Ovary (tissue), 10 donors: ENCODE data around the gene PPP1R15B. TPM values are rescaled to one million over a fixed set of nuclear protein-coding genes. Genes with fewer than 3 reads are reported as not detected.

Source experiments
- DNase-seq, 5 donors: peaks; one replicate each; pipeline ENCODE4 v3.0.0-alpha.2; 2019 to 2020
- H3K27ac ChIP-seq, 2 donors: fragments of 200-600 bp; one replicate each; pipeline versions ENCODE4 v1.5.1 to v1.8.0; 2019 to 2022
- H3K27me3 ChIP-seq: fragments of 200-600 bp; one replicate; pipeline ENCODE4 v1.8.0; 2022
- H3K36me3 ChIP-seq: fragments of 200-600 bp; sonication (generic); one replicate; pipeline ENCODE4 v1.5.1; 2019
- H3K4me1 ChIP-seq: one replicate; pipeline ENCODE4 v1.8.1; 2013; ENCODE audit warnings: mild to moderate bottlenecking, moderate library complexity; ENCODE audit not compliant: insufficient read depth
- H3K4me3 ChIP-seq: fragments of 200-600 bp; sonication (generic); one replicate; pipeline ENCODE4 v1.5.1; 2017
- H3K9me3 ChIP-seq, 2 donors: fragments of 200-600 bp in 1 of 2; sonication (generic) in 1 of 2; one replicate each; pipeline versions ENCODE4 v1.5.1 to v1.8.1; 2013 to 2019; ENCODE audit warnings: mild to moderate bottlenecking in 1 of 2, moderate library complexity in 1 of 2
- EP300 ChIP-seq: sonication (generic); formaldehyde crosslinking; IDR thresholded peaks from one replicate; pipeline ENCODE4 v1.6.1; 2017; ENCODE audit warnings: antibody characterized with exemption
- POLR2A ChIP-seq: fragments of 450-650 bp; IDR thresholded peaks from one replicate; pipeline ENCODE4 v1.6.1; 2017; ENCODE audit warnings: antibody characterized with exemption, mild to moderate bottlenecking, moderate library complexity
- WGBS, 3 donors: extraction: QIAGEN DNeasy Blood & Tissue Kit in 1 of 3; methylation state at CpG; one replicate each; pipeline versions ENCODE4 v1.1.5 to v1.1.7; 2013 to 2017; 5-methylcytosine and 5-hydroxymethylcytosine counted together
- intact Hi-C, 4 donors: fragments of 100-400 bp; cut with DNase I; formaldehyde crosslinking; loops; one replicate each; pipeline versions ENCODE4 v1.11.0 to v1.15.1; 2022 to 2023
- long read RNA-seq, 3 donors: library from polyadenylated mRNA in 2 of 3; unstranded in 2 of 3; transcript quantifications; one replicate each; pipeline ENCODE4 v2.0.0 and lab custom pipeline, GENCODE V29; 2021 to 2026
- polyA plus RNA-seq, 2 donors: library from polyadenylated mRNA; stranded (reverse); fragments of 200-250 nt in 1 of 2; fragments of 350-450 nt in 1 of 2; fragmentation: Illumina TruSeq in 1 of 2; extraction: RNeasy Lipid Tissue Mini Kit (QIAGEN cat#74804) in 1 of 2; gene quantifications; one replicate each; pipeline ENCODE4 v1.2.3, GENCODE V29; 2013 to 2014
- total RNA-seq, 7 donors: library from RNA; depleted of rRNA in 2 of 7; stranded (reverse); fragments of >200 nt in 2 of 7; fragmentation: NEBNext Ultra II Directional in 3 of 7; extraction: Animal tissue kit (Norgen Biotek cat#: 25700) in 3 of 7; gene quantifications; one replicate each; pipeline versions ENCODE4 v1.1.0 to v1.2.4, GENCODE V29; 2016 to 2023
- TF ChIP-seq, protein P1 (sequence below), 3 donors: fragments of 450-650 bp in 2 of 3; fragments of 200-600 bp in 1 of 3; IDR thresholded peaks; one replicate each; pipeline versions ENCODE4 v1.5.1 to v1.8.0; 2016 to 2022; ENCODE audit warnings: antibody characterized with exemption in 3 of 3, mild to moderate bottlenecking in 1 of 3
- donor health status: DM: no; HTN: no; CAD: no; lungs with moderate emphysema.
- donor health status: DM: no; HTN: no; CAD: no.
- donor health status: Bipolar disorder and iron deficiency.
- donor health status: DM: yes; HTN: yes; CAD: no.
- donor health status: DM: no; HTN: no; CAD: no.
- donor health status: DM: yes; HTN: yes; CAD: no.

The PPP1R15B gene
- total RNA-seq (10 to 100 TPM; 30.7 to 69.5 (median 49.5) TPM), polyA plus RNA-seq (10 to 100 TPM; 16.5 to 19.4 TPM)
- long read RNA-seq, donor 1, full-length matches to known transcripts = 8 of 18 reads
- long read RNA-seq, donor 1, partial matches to known transcripts = 10 of 18 reads
- long read RNA-seq, donor 1, other reads (novel, unspliced or antisense) = 0 of 18 reads
- long read RNA-seq, donor 2, full-length matches to known transcripts = 4 of 4 reads
- long read RNA-seq, donor 2, partial matches to known transcripts = 0 of 4 reads
- long read RNA-seq, donor 2, other reads (novel, unspliced or antisense) = 0 of 4 reads
- long read RNA-seq, donor 3, full-length matches to known transcripts = 29 of 31 reads
- long read RNA-seq, donor 3, partial matches to known transcripts = 1 of 31 reads
- long read RNA-seq, donor 3, other reads (novel, unspliced or antisense) = 1 of 31 reads

DNA sequence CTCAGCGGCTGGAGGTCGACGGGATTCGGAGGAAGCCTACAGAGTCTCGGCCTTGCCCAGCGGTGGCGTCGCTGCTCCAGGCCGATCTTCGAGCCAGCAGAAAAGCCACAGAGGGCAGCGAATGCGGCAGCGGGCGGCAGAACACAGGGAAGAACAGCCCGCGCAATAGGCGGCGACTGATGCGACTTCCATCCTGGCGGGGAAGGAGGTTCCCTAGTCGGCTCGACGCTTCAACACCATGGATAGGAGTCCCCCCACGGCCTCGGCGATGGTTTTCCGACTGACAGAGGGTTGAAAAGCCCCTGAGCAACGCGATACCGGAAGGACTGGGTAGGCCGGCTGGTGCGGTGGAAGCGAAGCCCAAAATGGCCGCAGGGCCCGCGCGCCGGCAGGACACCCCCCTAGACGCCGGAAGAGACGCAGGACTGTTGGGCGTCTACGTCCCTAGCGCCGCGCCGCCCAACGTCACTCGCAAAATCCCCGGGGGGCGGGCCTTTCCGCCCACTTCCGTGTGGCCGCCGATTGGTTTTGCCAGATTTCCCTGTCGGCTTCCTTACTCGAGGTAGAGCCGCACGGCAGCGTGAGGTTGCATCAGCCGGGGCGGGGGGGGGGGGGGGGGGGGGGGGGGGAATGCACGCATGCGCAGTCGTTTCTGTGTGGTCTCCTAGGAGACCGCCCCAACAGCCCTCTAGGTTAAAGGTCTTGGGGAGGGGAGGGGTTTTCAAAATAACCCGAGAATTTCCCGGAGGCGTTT is at the start of gene PPP1R15B:
Gene PPP1R15B (minus strand): TSS at position 367 of the 754 bp plus-strand sequence. CDS start 406 bp downstream, outside the sequence.
- Histone ChIP-seq H3K4me3 (peak within 1 kb of the TSS; percentile 86), H3K27me3 (no peaks in the 10 kb centered on the region), H3K27ac (peak within 1 kb of the TSS; percentile 82 to 98), H3K36me3 (no peaks in the 10 kb centered on the region), H3K9me3 (no peaks in the 10 kb centered on the region), H3K4me1 (peaks cover 1% of the 10 kb centered on the region)
- 0 to 1% (median 0%) methylated on average over 67 to 68 of the region's 69 CpGs for WGBS, 3 donors
- intact Hi-C loops = no loop called here
- TF ChIP-seq EP300 (no peak), POLR2A (peak; percentile 97)
- TF ChIP-seq, protein P1, sequence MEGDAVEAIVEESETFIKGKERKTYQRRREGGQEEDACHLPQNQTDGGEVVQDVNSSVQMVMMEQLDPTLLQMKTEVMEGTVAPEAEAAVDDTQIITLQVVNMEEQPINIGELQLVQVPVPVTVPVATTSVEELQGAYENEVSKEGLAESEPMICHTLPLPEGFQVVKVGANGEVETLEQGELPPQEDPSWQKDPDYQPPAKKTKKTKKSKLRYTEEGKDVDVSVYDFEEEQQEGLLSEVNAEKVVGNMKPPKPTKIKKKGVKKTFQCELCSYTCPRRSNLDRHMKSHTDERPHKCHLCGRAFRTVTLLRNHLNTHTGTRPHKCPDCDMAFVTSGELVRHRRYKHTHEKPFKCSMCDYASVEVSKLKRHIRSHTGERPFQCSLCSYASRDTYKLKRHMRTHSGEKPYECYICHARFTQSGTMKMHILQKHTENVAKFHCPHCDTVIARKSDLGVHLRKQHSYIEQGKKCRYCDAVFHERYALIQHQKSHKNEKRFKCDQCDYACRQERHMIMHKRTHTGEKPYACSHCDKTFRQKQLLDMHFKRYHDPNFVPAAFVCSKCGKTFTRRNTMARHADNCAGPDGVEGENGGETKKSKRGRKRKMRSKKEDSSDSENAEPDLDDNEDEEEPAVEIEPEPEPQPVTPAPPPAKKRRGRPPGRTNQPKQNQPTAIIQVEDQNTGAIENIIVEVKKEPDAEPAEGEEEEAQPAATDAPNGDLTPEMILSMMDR (IDR thresholded peaks at IDR 0.05) = peak in 1 of 3 donors; percentile 27
- peak; percentile 97 to 98 (median 97) for DNase-seq

DNA sequence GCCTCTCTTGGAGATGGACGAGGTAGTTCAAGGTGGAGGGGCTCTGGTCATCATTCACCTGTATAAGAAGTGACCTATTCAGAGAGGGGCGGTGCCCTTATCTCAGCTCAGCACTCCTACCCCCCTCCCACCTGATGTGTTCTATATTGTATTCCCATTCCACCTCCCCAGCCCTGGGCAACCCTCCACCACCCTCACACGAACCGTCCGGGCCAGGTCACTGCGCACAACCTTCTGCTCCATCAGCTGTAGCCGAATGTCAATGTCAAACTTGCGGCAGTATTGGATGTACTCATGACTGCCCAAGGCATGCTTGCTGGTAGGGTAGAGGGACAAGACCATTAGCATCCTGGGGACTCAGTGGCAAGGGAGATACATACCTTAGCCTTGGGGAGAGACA is 48.7 kb upstream of the PPP1R15B start:
- no peak overlapping the region for H3K4me3 ChIP-seq
- no peaks in the 10 kb centered on the region for H3K27me3 ChIP-seq
- no peaks in the 10 kb centered on the region for H3K4me1 ChIP-seq
- WGBS, 3 donors = 97 to 98% (median 98%) methylated on average over 8 of the region's 8 CpGs
- TF ChIP-seq, protein P1 (IDR thresholded peaks at IDR 0.05) = no peak
- TF ChIP-seq EP300 (no peak), POLR2A (no peak)
- no peaks in the 10 kb centered on the region for H3K36me3 ChIP-seq
- intact Hi-C loops = no loop called here
- H3K9me3 ChIP-seq = no peaks in the 10 kb centered on the region
- no peak for DNase-seq
- no peak overlapping the region for H3K27ac ChIP-seq

DNA sequence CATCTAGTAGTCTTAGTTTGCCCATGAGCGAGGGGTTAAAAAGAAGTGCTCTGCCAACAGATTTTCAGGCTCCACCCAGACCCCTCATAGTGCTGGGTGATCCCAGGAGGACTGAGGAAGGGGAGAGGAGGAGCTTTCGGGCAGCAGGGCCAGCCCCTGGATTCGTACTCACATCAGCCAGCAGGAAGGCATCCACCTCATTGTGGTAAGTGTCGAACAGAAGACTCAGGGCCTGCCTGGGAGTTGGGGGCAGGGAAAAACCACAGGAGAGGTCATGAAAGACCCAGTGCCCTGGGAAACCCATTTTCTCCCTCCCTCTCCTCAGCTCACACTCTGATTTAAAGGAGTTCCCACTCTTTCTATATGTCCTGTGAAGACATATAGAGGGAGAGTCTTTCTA is 48.1 kb upstream of the PPP1R15B start:
- Histone ChIP-seq H3K4me3 (no peak overlapping the region), H3K36me3 (no peaks in the 10 kb centered on the region), H3K27ac (no peak overlapping the region), H3K27me3 (no peaks in the 10 kb centered on the region), H3K4me1 (no peaks in the 10 kb centered on the region), H3K9me3 (no peaks in the 10 kb centered on the region)
- no peak for TF ChIP-seq POLR2A
- TF ChIP-seq EP300 = no peak
- WGBS, 3 donors = 83 to 89% (median 88%) methylated on average over 4 of the region's 4 CpGs
- DNase-seq = peak in 1 of 5 donors; percentile 17
- intact Hi-C loops = no loop called here

DNA sequence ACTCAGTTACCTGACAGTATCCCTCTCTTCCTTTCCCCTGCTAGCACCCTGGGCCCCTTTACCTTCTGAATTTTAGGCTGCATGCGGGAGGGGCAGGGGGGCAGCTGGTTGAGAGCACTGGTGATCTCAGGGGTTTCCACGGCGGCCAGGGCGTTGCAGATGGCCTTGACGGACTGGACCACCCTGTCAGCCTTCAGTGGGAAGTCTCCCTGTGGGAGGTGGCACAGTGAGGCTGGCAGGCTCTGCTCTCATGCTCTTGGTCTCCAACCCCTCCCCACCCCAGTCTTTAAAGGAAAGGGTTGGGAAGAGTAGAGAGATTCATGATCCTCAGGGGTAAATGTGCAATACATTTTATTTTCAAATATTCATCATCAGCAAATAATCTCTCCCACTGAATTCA is 46.0 kb upstream of the PPP1R15B start:
- no peaks in the 10 kb centered on the region for H3K27me3 ChIP-seq
- 44 to 72% (median 50%) methylated on average over 5 of the region's 5 CpGs for WGBS, 3 donors
- no peak for DNase-seq
- H3K27ac ChIP-seq = no peak overlapping the region
- no peaks in the 10 kb centered on the region for H3K36me3 ChIP-seq
- no peak overlapping the region for H3K4me3 ChIP-seq
- TF ChIP-seq, protein P1 (IDR thresholded peaks at IDR 0.05) = no peak
- no peaks in the 10 kb centered on the region for H3K9me3 ChIP-seq
- H3K4me1 ChIP-seq = no peaks in the 10 kb centered on the region
- intact Hi-C loops = no loop called here
